H9 (cell line): ENCODE measurements around the gene SLCO2A1. TPM values are rescaled to one million over a fixed set of nuclear protein-coding genes. Genes with fewer than 3 reads are reported as not detected.

Experiments
- DNase-seq: peaks from one replicate; pipeline ENCODE4 v3.0.0-alpha.2; 2017
- H2AFZ ChIP-seq: one replicate; pipeline ENCODE4 v1.6.1; 2013; ENCODE audit warnings: mild to moderate bottlenecking, low read length, control low read depth, moderate library complexity
- H2AK5ac ChIP-seq: 2 replicates; pipeline ENCODE4 v1.6.1; 2013; ENCODE audit warnings: low read length, control low read depth, mixed read lengths; ENCODE audit not compliant: insufficient read length
- H2BK120ac ChIP-seq: one replicate; pipeline ENCODE4 v1.6.1; 2013; ENCODE audit warnings: low read depth, mild to moderate bottlenecking, low read length, control low read depth, inconsistent platforms; ENCODE audit not compliant: poor library complexity, severe bottlenecking
- H2BK12ac ChIP-seq: 2 replicates; pipeline ENCODE4 v1.6.1; 2013; ENCODE audit warnings: low read length, control low read depth, mixed read lengths, low read depth; ENCODE audit not compliant: insufficient read length
- H2BK15ac ChIP-seq: 2 replicates; pipeline ENCODE4 v1.6.1; 2013; ENCODE audit warnings: low read depth, low read length, control low read depth
- H2BK20ac ChIP-seq: one replicate; pipeline ENCODE4 v1.6.1; 2013; ENCODE audit warnings: low read depth, mild to moderate bottlenecking, low read length, control low read depth, inconsistent platforms; ENCODE audit not compliant: poor library complexity, severe bottlenecking
- H2BK5ac ChIP-seq: 2 replicates; pipeline ENCODE4 v1.6.1; 2013; ENCODE audit warnings: low read length, control low read depth, mixed read lengths; ENCODE audit not compliant: insufficient read length
- H3K14ac ChIP-seq: 2 replicates; pipeline ENCODE4 v1.6.1; 2013; ENCODE audit warnings: low read length, control low read depth; ENCODE audit not compliant: insufficient read depth
- H3K18ac ChIP-seq: 2 replicates; pipeline ENCODE4 v1.6.1; 2013; ENCODE audit warnings: low read depth, mild to moderate bottlenecking, mixed read lengths, low read length, control low read depth; ENCODE audit not compliant: insufficient read length
- H3K23ac ChIP-seq: 2 replicates; pipeline ENCODE4 v1.6.1; 2013; ENCODE audit warnings: low read length, control low read depth, mixed read lengths, low read depth; ENCODE audit not compliant: insufficient read length
- H3K23me2 ChIP-seq: 2 replicates; pipeline ENCODE4 v1.6.1; 2013; ENCODE audit warnings: low read depth, mild to moderate bottlenecking, mixed read lengths, low read length, control low read depth; ENCODE audit not compliant: insufficient read length, poor library complexity, severe bottlenecking
- H3K27ac ChIP-seq: 2 replicates; pipeline ENCODE4 v1.5.1; 2013; ENCODE audit warnings: low read length, control low read depth, mixed read lengths, low read depth; ENCODE audit not compliant: insufficient read length
- H3K27me3 ChIP-seq: 2 replicates; pipeline ENCODE4 v1.6.1; 2013; ENCODE audit warnings: low read length, control low read depth, inconsistent platforms; ENCODE audit not compliant: insufficient read depth
- H3K4ac ChIP-seq: 2 replicates; pipeline ENCODE4 v1.6.1; 2013; ENCODE audit warnings: low read depth, mild to moderate bottlenecking, control low read depth, inconsistent platforms, low read length, moderate library complexity
- H3K4me1 ChIP-seq: 2 replicates; pipeline ENCODE4 v1.6.1; 2013; ENCODE audit warnings: low read length, control low read depth, inconsistent platforms; ENCODE audit not compliant: insufficient read depth
- H3K4me2 ChIP-seq: 2 replicates; pipeline ENCODE4 v1.6.1; 2013; ENCODE audit warnings: low read length, control low read depth, mixed read lengths; ENCODE audit not compliant: insufficient read length, insufficient read depth
- H3K56ac ChIP-seq: 2 replicates; pipeline ENCODE4 v1.6.1; 2013; ENCODE audit warnings: low read depth, mild to moderate bottlenecking, mixed read lengths, low read length, control low read depth; ENCODE audit not compliant: insufficient read length
- H3K79me1 ChIP-seq: 2 replicates; pipeline ENCODE4 v1.6.1; 2013; ENCODE audit warnings: low read depth, mild to moderate bottlenecking, moderate library complexity, low read length, control low read depth, inconsistent platforms; ENCODE audit not compliant: insufficient read depth, poor library complexity, severe bottlenecking
- H3K79me2 ChIP-seq: 2 replicates; pipeline ENCODE4 v1.6.1; 2013; ENCODE audit warnings: low read length, control low read depth, inconsistent platforms; ENCODE audit not compliant: insufficient read depth
- H3K9ac ChIP-seq: 2 replicates; pipeline ENCODE4 v1.6.1; 2013; ENCODE audit warnings: low read length, control low read depth, mixed read lengths; ENCODE audit not compliant: insufficient read length; ENCODE audit errors: extremely low read depth
- H3K9me3 ChIP-seq: one replicate; pipeline ENCODE4 v1.6.1; 2013; ENCODE audit warnings: low read depth, low read length, inconsistent platforms; ENCODE audit not compliant: control insufficient read depth
- H3T11ph ChIP-seq: one replicate; pipeline ENCODE4 v1.6.1; 2013; ENCODE audit warnings: mild to moderate bottlenecking, low read length, control low read depth, inconsistent platforms
- H4K20me1 ChIP-seq: one replicate; pipeline ENCODE4 v1.6.1; 2013; ENCODE audit not compliant: control insufficient read depth, insufficient read length, insufficient read depth
- H4K5ac ChIP-seq: 2 replicates; pipeline ENCODE4 v1.6.1; 2013; ENCODE audit warnings: low read depth, mild to moderate bottlenecking, mixed read lengths, low read length, control low read depth; ENCODE audit not compliant: insufficient read length
- H4K8ac ChIP-seq: replicated peaks from 2 replicates; pipeline ENCODE4 v1.6.1; 2013; ENCODE audit warnings: low read length, control low read depth, mixed read lengths, low read depth; ENCODE audit not compliant: insufficient read length
- H4K91ac ChIP-seq: 2 replicates; pipeline ENCODE4 v1.6.1; 2013; ENCODE audit warnings: low read depth, mild to moderate bottlenecking, moderate library complexity, mixed read lengths, low read length, control low read depth; ENCODE audit not compliant: insufficient read length
- H3K27ac Mint-ChIP-seq, 3 experiments: 2 replicates in 2 of 3; 3 replicates in 1 of 3; pipeline ENCODE4 v1.8.0; 2020 to 2021; ENCODE audit warnings: mixed read lengths in 3 of 3, mild to moderate bottlenecking in 1 of 3, moderate library complexity in 1 of 3
- H3K27me3 Mint-ChIP-seq: 2 replicates; pipeline ENCODE4 v1.8.0; 2021; ENCODE audit warnings: low read depth, mild to moderate bottlenecking, moderate library complexity, mixed read lengths
- H3K36me3 Mint-ChIP-seq, 3 experiments: 2 replicates in 2 of 3; 3 replicates in 1 of 3; pipeline ENCODE4 v1.8.0; 2020 to 2021; ENCODE audit warnings: low read depth in 3 of 3, mixed read lengths in 3 of 3; ENCODE audit not compliant: insufficient read depth in 1 of 3
- H3K4me1 Mint-ChIP-seq, 2 experiments: 2 replicates each; pipeline ENCODE4 v1.8.0; 2020; ENCODE audit warnings: mixed read lengths in 2 of 2
- H3K4me3 Mint-ChIP-seq, 2 experiments: 2 replicates in 1 of 2; 3 replicates in 1 of 2; pipeline ENCODE4 v1.8.0; 2020 to 2021; ENCODE audit warnings: mild to moderate bottlenecking in 2 of 2, mixed read lengths in 2 of 2, moderate library complexity in 1 of 2
- H3K9me3 Mint-ChIP-seq, 2 experiments: 2 replicates in 1 of 2; 3 replicates in 1 of 2; pipeline ENCODE4 v1.8.0; 2020; ENCODE audit warnings: mild to moderate bottlenecking in 2 of 2, mixed read lengths in 2 of 2, moderate library complexity in 1 of 2
- CTCF ChIP-seq: fragments of 200-600 bp; sonication (generic); conservative IDR thresholded peaks from 3 replicates; pipeline ENCODE4 v1.8.0; 2021; ENCODE audit warnings: antibody characterized with exemption, mild to moderate bottlenecking
- WGBS: extraction: QIAGEN DNeasy Blood & Tissue Kit; methylation state at CpG from one replicate; pipeline ENCODE4 v1.1.7; 2013; ENCODE audit warnings: missing lambda C conversion rate, low lambda C conversion rate, mixed read lengths; ENCODE audit not compliant: insufficient read length; ENCODE audit errors: extremely low coverage; 5-methylcytosine and 5-hydroxymethylcytosine counted together
- total RNA-seq: library from RNA; stranded (reverse); gene quantifications from 2 replicates; pipeline ENCODE4 v1.2.1, GENCODE V29; 2021

SLCO2A1 gene
- total RNA-seq, 1 experiment from 2014 or later = 0.98 TPM

GRCh38 chr3:133884887-133885711 is 144.6 kb downstream of the SLCO2A1 start:
- no peak overlapping the region for H4K8ac ChIP-seq
- no peaks in the 10 kb centered on the region for H3K27me3 ChIP-seq
- no peaks in the 10 kb centered on the region for H3K4me1 ChIP-seq
- H3K27ac ChIP-seq = no peak overlapping the region
- H3K79me1 ChIP-seq = no peaks in the 10 kb centered on the region
- H2BK15ac ChIP-seq = no peak overlapping the region
- H2AK5ac ChIP-seq = no peak overlapping the region
- no peak overlapping the region for H2BK120ac ChIP-seq
- H3K4ac ChIP-seq = no peak overlapping the region
- no peaks in the 10 kb centered on the region for H3K23me2 ChIP-seq
- no peak overlapping the region for H4K91ac ChIP-seq
- no peak overlapping the region for H3K23ac ChIP-seq
- no peak overlapping the region for H3K56ac ChIP-seq
- DNase-seq = no peak
- no peaks in the 10 kb centered on the region for H3K79me2 ChIP-seq
- H2AFZ ChIP-seq = no peak overlapping the region
- Mint-ChIP-seq H3K4me1 (peaks cover 5 to 15% of the 10 kb centered on the region in 2 experiments), H3K36me3 (peaks cover 0 to 6% (median 3%) of the 10 kb centered on the region in 3 experiments; a peak in 3 of 7 replicates), H3K4me3 (no peak overlapping the region), H3K9me3 (peaks cover 0 to 5% of the 10 kb centered on the region in 2 experiments; a peak in 3 of 5 replicates), H3K27ac (peak overlapping the region in 1 of 3 experiments; percentile 41; a peak in 1 of 7 replicates), H3K27me3 (peaks cover 8% of the 10 kb centered on the region)
- no peak overlapping the region for H3T11ph ChIP-seq
- no peak overlapping the region for H2BK12ac ChIP-seq
- H3K9me3 ChIP-seq = no peaks in the 10 kb centered on the region
- no peak overlapping the region for H4K5ac ChIP-seq
- no peak overlapping the region for H2BK20ac ChIP-seq
- TF ChIP-seq CTCF = no peak
- no peak overlapping the region for H3K18ac ChIP-seq
- no peaks in the 10 kb centered on the region for H4K20me1 ChIP-seq
- H3K9ac ChIP-seq = no peak overlapping the region
- no peak overlapping the region for H3K14ac ChIP-seq
- H2BK5ac ChIP-seq = no peak overlapping the region
- H3K4me2 ChIP-seq = no peak overlapping the region
- no CpG with 5 or more reads among the region's 11 CpGs for WGBS
